Measurements from ENCODE around the gene RBM12. TPM values are rescaled to one million over a fixed set of nuclear protein-coding genes. Genes with fewer than 3 reads are reported as not detected.

The RBM12 gene
- total RNA-seq, 1 donor from 2014 or later: 88.4 TPM

DNA sequence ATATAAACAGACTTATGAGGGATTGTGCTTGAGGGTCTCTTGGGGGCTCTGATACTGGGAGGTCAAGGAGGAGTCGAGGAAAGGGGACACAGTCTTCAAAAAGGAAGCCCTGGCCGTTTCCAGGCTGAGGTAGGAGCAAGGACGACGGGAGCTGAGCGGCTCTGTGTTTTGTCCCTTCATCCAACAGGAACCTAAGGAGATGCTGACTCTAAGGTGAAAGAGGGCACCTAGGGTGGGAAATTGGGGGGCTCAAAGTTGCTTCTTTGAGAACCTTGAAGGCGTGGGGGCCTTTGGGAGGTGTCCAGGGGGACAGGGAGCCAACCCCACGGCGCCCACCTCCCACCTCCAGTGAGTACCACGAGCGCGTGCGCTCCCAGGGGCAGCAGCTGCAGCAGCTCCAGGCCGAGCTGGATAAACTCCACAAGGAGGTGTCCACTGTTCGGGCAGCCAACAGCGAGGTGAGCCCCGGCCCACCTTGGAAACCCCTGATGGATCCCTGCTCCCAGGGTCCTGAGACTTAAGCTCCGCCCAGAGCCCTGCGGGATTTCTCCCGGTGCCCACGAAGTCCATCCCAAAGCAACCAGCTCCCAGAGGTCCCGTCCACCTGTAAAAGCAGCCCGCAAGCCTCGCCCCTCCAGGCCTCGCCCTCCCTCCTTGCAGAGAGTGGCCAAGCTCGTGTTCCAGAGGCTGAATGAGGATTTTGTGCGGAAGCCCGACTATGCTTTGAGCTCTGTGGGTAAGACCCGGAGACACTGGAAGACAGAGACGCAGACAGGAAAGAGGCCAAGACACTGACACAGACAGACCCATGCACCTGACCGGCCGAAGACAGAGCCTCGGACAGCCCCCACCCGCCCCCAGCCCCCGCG lies 46.2 kb downstream of the RBM12 start:
- Histone ChIP-seq H2AFZ (ENCODE audit: low read depth, low read length) (peak overlapping the region; percentile 16), H3K36me3 (ENCODE audit: insufficient read depth, low read length) (peaks cover 7% of the 10 kb centered on the region), H3K9ac (ENCODE audit: low read length) (peak overlapping the region; percentile 65), H3K9me3 (ENCODE audit: insufficient read depth, low read depth, low read length) (no peaks in the 10 kb centered on the region), H4K20me1 (ENCODE audit: insufficient read depth, low read length) (peaks cover 11% of the 10 kb centered on the region), H3K4me2 (ENCODE audit: low read length) (peak overlapping the region; percentile 89), H3K27ac (ENCODE audit: low read depth, low read length) (no peak overlapping the region), H3K4me3 (ENCODE audit: insufficient read depth, low read depth, low read length) (peak overlapping the region; percentile 51), H3K27me3 (ENCODE audit: insufficient read depth, low read length) (no peaks in the 10 kb centered on the region), H3K4me1 (ENCODE audit: insufficient read depth, low read length) (peaks cover 28% of the 10 kb centered on the region), H3K79me2 (ENCODE audit: insufficient read depth, low read length) (no peaks in the 10 kb centered on the region)
- Mint-ChIP-seq H3K36me3 (ENCODE audit: low read depth, unreplicated experiment) (peaks cover 4% of the 10 kb centered on the region), H3K4me3 (ENCODE audit: unreplicated experiment) (peak overlapping the region; percentile 89), H3K27me3 (ENCODE audit: low read depth, unreplicated experiment) (peaks cover 6% of the 10 kb centered on the region), H3K4me1 (ENCODE audit: low read depth, unreplicated experiment) (no peaks in the 10 kb centered on the region), H3K27ac (ENCODE audit: unreplicated experiment) (no peak overlapping the region), H3K9me3 (ENCODE audit: unreplicated experiment) (no peaks in the 10 kb centered on the region)
- TF ChIP-seq, protein P1, sequence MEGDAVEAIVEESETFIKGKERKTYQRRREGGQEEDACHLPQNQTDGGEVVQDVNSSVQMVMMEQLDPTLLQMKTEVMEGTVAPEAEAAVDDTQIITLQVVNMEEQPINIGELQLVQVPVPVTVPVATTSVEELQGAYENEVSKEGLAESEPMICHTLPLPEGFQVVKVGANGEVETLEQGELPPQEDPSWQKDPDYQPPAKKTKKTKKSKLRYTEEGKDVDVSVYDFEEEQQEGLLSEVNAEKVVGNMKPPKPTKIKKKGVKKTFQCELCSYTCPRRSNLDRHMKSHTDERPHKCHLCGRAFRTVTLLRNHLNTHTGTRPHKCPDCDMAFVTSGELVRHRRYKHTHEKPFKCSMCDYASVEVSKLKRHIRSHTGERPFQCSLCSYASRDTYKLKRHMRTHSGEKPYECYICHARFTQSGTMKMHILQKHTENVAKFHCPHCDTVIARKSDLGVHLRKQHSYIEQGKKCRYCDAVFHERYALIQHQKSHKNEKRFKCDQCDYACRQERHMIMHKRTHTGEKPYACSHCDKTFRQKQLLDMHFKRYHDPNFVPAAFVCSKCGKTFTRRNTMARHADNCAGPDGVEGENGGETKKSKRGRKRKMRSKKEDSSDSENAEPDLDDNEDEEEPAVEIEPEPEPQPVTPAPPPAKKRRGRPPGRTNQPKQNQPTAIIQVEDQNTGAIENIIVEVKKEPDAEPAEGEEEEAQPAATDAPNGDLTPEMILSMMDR (IDR thresholded peaks at IDR 0.05; ENCODE audit: insufficient read depth, low read depth, low read length): no peak
- TF ChIP-seq EZH2 (IDR thresholded peaks at IDR 0.05; ENCODE audit: insufficient read depth, low read length): no peak
- DNase-seq (ENCODE audit: low read depth) (peak; percentile 8), FAIRE-seq (no peak)

DNA sequence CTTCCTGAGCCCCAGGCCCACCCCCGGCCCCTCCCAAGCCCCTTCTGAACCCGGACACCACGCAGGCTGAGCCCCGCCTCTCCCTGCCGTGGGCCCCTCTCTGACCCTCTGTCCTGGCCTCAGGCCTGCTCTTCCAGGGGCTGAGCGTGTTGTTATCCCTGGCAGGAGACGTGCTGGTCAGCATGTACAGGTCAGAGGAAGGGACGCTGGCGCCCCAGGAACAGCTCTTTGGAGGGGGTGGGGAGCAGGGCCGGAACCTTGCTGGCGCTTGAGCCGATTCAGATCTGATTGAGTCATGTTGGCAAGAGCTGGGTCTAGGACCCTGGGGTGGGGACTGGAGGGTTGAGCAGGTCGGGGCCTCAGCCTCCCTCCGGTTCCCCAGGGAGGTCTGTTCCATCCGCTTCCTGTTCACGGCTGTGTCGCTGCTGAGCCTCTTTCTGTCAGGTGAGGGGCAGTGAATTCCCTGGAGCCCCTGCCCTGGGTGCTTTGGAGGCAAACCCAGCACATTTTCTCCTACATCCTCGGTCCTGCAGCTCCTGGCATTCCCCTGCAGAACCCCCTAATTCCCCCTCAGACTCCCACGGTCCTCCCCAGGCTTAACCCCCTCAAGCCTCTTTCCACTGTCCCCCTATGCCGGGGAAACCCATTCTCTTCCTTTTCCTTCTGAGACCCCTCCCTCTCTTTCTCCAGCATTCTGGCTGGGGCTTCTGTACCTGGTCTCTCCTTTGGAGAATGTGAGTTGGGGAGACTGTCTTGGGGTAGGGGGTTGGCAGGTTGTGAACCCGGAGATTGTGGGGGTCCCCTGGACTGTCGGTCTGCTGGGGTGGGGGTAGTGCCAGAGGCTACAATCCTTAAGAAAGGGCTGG lies 47.1 kb downstream of the RBM12 start:
- peak; percentile 28 for DNase-seq (ENCODE audit: low read depth)
- Histone ChIP-seq H3K9ac (ENCODE audit: low read length) (peak overlapping the region; percentile 73), H3K4me2 (ENCODE audit: low read length) (peak overlapping the region; percentile 89), H3K4me3 (ENCODE audit: insufficient read depth, low read depth, low read length) (peak overlapping the region; percentile 38), H3K9me3 (ENCODE audit: insufficient read depth, low read depth, low read length) (no peaks in the 10 kb centered on the region), H3K4me1 (ENCODE audit: insufficient read depth, low read length) (peaks cover 28% of the 10 kb centered on the region), H3K79me2 (ENCODE audit: insufficient read depth, low read length) (no peaks in the 10 kb centered on the region), H4K20me1 (ENCODE audit: insufficient read depth, low read length) (peaks cover 11% of the 10 kb centered on the region), H3K27ac (ENCODE audit: low read depth, low read length) (peak overlapping the region; percentile 44), H3K36me3 (ENCODE audit: insufficient read depth, low read length) (peaks cover 7% of the 10 kb centered on the region), H3K27me3 (ENCODE audit: insufficient read depth, low read length) (no peaks in the 10 kb centered on the region), H2AFZ (ENCODE audit: low read depth, low read length) (peak overlapping the region; percentile 58)
- Mint-ChIP-seq H3K27ac (ENCODE audit: unreplicated experiment) (peak overlapping the region; percentile 34), H3K36me3 (ENCODE audit: low read depth, unreplicated experiment) (peaks cover 4% of the 10 kb centered on the region), H3K27me3 (ENCODE audit: low read depth, unreplicated experiment) (peaks cover 7% of the 10 kb centered on the region), H3K4me1 (ENCODE audit: low read depth, unreplicated experiment) (no peaks in the 10 kb centered on the region), H3K4me3 (ENCODE audit: unreplicated experiment) (peak overlapping the region; percentile 73), H3K9me3 (ENCODE audit: unreplicated experiment) (no peaks in the 10 kb centered on the region)
- TF ChIP-seq, protein P1 (IDR thresholded peaks at IDR 0.05; ENCODE audit: insufficient read depth, low read depth, low read length): peak; percentile 6
- no peak for TF ChIP-seq EZH2 (IDR thresholded peaks at IDR 0.05; ENCODE audit: insufficient read depth, low read length)
- no peak for FAIRE-seq

Measured in astrocyte (in vitro differentiated cells and primary cell).